GM18858 (cell line): ENCODE data around the gene DGUOK.

Experiments used
- ATAC-seq: cut with Tn5 transposase; IDR thresholded peaks from one replicate; pipeline ENCODE4 v1.9.1; 2021; ENCODE audit not compliant: unreplicated experiment

DGUOK gene

DNA sequence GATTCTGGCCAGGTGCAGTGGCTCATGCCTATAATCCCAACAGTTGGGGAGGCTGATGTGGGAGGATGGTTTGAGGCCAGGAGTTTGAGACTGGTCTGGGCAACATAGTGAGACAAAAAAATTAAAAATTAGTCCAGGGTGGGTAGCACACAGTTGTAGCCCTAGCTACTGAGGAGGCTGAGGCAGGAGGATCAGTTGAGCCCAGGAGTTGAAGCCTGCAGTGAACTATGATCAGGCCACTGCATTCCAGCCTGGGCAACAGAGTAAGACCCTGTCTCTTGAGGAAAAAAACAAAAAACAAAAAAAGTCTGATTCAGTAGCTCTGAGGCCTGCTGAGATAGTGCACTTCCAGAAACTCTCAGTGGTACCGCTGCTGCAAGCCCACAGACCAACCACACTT is 50.1 kb downstream of the DGUOK start:
- ATAC-seq = no peak

DNA sequence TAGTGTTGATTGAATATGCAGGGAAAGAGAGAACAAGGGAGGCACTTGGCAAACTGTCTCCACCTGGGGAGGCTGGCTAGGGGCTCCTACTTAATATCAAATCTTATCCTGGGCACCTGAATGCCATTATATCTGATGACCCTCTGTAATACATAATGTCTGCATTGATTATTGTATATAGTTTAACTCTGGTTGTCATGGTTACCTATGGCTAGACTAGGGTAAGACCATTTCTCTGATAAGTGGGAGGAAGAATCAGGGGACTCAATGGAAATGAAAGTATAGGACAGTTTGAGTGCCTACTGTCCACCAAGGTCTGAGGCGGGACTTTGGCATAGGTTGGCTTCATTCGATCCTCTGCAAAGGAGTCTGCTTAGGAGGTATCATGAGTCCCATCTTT is 50.8 kb downstream of the DGUOK start:
- ATAC-seq = no peak

- peak; percentile 33 for ATAC-seq
Measured at GRCh38 chr2:73979021-73979420, 52.3 kb downstream of the DGUOK start.

GRCh38 chr2:73979686-73980085 is 53.0 kb downstream of the DGUOK start:
- no peak for ATAC-seq

- ATAC-seq = no peak
Measured at GRCh38 chr2:73980566-73980965, 53.9 kb downstream of the DGUOK start.

DNA sequence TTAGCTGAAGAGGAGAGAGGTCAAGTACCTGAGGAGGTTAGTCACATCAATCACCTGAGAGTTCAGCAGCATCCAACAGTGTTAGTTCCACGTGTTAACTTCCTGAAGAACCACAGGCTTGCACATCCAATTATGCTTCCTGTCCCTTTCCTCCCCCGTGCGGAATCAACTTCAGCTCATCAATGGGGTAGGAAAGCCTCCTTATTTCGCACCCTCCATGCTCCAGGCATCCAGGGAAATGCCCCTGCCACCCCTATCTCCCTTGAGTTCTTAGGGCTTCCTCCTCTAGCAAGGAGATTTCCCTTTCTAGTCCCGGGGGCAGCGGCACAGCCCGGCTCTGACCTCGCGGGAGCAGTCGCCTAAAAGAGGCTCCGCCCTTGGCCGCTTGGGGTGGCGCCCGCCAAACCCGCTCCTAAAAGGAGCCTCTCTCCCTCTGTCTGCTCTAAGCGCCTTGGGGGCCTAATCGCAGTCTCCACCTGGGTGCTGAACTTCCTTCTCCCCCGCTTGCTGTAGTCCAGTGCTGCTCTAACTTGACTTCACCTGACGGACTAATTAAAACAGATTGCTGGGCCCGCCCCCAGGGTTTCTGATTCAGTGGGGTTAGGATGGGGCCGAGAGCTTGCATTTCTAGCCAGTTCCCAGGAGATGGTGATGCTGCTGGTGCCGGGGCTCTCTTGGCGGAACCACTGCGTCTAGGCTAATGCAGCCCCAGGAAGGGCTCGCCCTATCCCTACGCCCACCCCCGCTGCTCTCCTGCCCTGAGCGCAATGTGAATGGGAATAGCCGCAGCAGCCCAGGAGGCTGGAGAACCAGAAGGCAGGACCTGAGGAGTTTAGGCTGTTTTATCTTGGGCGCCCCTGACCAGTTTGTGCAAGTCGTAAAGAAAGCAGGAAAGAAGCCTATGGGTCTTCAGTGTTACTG is 54.7 kb downstream of the DGUOK start:
- ATAC-seq = no peak

- no peak for ATAC-seq
Measured at GRCh38 chr2:73982140-73982617, 55.5 kb downstream of the DGUOK start.

GRCh38 chr2:73983322-73984202 is 56.9 kb downstream of the DGUOK start:
- ATAC-seq = no peak

GRCh38 chr2:73984203-73984921 is 57.7 kb downstream of the DGUOK start, which contains the start of gene TET3:
TET3 (plus strand) TSS chr2:73984910; CDS start chr2:73986404, 1,494 bp downstream.
- ATAC-seq = peak; percentile 29

- ATAC-seq = peak; percentile 2
Measured at GRCh38 chr2:73984922-73985307, 58.2 kb downstream of the DGUOK start.

- no peak for ATAC-seq
Measured at GRCh38 chr2:73985308-73986084, 58.8 kb downstream of the DGUOK start.

DNA sequence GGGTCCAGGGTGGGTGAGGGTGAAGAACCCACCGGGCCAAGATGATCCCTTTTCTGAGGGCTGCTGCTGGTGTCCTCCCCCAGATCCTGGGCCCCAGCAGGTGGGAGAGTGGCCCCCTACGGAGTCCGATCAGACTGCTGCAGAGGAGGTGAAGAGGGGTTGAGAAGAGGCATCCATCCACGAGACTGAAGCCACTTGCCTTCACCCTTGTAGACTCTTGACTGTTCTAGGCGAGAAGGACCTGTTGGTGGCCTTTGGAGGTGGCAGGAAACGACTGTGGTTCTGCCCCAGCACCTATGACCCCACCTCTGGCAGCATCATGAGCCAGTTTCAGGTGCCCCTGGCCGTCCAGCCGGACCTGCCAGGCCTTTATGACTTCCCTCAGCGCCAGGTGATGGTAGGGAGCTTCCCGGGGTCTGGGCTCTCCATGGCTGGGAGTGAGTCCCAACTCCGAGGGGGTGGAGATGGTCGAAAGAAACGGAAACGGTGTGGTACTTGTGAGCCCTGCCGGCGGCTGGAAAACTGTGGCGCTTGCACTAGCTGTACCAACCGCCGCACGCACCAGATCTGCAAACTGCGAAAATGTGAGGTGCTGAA is 59.5 kb downstream of the DGUOK start:
- ATAC-seq = no peak

DNA sequence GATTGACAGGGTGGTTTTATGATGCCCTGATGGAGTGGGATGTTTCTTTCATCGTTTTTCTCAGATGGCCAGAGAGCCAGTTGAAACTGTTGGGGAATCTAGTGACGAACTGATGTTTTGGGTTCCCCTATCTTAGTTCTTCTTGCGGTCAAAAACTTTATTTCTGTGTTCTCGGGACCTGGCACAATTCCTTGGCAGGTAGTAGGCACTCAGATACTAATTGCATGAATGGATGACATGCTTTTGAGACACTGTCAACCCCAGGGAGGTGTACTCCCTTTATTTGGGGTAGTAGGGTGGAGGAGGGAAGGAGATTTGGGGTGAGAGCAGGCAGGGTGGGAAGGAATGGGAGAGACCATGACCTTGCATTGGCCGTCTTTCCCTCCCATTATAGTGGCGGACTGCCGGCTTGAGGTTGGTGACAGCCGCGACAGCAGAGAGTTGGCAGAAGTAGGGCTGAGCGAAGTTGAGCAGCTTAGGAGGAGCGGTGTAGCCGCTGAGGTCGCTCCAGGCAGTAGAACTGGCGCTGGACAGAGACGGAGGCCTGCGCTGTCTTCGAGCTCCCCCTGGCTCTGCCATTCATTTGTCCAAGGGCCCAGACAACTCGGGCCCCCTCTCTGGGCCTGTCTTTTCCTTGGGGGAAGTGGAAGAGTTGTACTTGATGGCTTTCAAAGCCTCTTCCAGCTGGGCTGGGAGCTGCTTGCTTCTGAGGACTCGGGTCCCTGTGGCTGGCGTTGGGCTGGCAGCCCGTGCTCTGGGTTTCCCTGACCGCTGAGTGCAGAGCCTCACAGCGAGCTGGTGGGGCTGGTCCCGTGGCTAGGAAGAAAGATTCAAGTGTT is 60.6 kb downstream of the DGUOK start:
- ATAC-seq = no peak

DNA sequence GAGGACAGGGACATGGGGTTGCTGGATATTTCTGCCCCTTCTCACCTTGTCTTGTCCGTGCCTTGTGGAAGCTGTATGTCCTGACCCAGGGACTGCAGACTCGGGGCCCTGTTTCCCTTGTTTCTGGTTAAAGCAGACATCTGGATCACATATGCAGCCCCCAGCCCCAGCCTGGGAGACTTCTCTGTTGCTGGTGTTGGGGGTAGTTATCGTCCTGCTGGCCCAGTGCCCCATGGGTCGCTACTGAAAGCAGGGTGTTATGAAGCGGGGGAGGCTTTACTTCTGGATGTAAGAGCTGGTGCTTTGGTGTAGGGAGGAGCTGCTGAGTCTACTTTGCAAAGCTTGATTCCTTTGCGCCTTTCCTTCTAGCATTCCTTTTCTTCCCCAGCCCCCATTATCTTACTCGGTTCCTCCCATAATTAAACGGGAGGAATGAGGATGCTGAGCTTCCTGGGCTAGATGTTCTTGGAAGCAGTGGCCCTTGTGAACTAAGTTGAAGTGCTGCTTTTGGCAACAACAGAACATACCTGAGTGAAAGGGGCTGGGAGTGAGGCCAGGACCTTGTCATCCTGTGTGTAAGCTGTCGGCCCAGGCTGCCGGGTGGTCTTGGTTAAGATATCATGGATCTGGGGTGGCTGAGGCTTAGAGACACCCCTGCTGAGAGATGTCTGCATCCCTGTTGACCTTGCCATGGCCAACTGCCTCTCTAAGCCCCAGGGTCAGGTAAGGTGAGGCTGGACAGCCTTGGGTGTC is 61.4 kb downstream of the DGUOK start:
- no peak for ATAC-seq

DNA sequence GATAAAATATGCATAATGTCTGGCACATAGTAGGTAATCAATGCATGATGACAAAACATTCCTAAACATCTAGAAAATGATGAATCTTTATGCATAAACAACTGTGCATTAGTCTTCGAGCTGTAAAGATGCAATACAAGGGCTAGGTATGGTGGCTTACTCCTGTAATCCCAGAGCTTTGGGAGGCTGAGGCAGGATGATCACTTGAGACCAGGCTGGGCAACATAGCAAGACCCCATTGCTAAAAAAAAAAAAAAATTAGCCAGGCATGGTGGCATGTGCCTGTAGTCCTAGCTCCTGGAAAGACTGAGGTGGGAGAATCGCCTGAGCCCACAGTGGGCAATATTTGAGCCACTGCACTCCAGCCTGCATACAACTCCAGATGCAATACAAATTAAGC is 63.3 kb downstream of the DGUOK start:
- ATAC-seq = no peak

DNA sequence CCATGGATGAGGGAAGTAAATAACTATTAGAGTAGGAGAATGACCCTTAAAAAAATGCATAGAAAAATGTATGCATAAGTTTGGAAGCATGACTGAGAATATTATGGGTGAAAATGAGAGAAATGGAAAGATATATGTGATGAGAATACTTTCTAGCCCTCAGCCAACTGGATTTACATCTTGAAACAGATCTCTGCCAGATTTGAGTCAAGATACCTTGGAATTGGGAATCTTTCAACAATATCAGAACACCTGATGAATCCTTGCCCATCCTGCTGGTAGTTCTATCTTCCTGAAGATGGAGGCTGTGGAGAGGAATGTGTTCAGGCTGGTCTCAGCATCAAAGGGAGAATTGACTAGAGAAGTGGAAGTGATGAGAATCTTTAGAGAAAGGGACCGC is 63.9 kb downstream of the DGUOK start:
- ATAC-seq = no peak

DNA sequence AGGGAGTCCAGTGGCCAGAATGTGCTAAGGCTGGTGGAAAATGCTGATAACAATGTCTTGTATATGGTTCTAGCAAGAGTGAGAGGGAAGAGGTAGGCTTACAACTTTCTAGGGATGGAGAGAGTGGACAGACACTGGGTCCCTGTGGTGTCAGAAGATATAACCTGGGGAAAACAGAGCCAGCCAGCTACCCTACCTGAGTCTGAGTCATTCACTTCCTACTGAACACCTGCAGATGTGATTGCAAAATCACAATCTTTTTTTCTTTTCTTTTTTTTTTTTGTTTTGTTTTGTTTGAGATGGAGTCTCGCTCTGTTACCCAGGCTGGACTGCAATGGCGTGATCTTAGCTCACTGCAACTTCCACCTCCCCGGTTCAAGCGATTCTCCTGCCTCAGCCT is 65.4 kb downstream of the DGUOK start:
- ATAC-seq = no peak

DNA sequence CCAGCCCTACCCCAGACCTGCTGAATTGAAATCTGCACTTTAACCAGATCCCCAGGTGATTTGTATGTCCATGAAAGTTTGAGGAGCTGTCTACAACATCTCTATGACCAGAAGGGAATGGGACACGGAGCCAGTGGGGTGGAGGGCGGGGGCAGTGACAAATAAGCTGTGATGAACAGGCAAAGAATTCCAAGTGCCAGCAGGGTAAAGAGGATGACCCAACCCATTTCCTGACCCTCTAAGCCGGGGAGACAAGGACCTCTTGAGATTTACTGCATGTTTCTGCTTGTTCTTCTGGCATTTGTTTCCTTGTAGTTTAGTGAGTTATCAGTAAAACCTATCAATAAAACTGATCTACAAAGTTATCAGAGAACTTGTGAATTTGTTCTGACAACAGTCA is 66.7 kb downstream of the DGUOK start:
- no peak for ATAC-seq
